Anterior cingulate cortex (tissue), 58 donors: ENCODE results near the gene APOC1.
"Not testable (repeated sequence)": the region's sequence is repeated elsewhere in the genome, so short reads cannot be mapped to it uniquely, and the experiment has no call there.

Experiments
- DNase-seq, 58 donors: peaks; one replicate each; lab custom pipeline; 2025; lab: John Stamatoyannopoulos, UW

Gene APOC1

GRCh38 chr19:44888335-44888734 lies 26.1 kb upstream of the APOC1 start:
- not testable (repeated sequence) for DNase-seq

GRCh38 chr19:44889830-44890365 lies 24.5 kb upstream of the APOC1 start:
- peak in 1 of 58 donors; percentile 7 for DNase-seq

- peak; percentile 97 to 100 (median 100) for DNase-seq
These were observed 23.9 kb upstream of the APOC1 start for GRCh38 chr19:44890366-44891015.

DNA sequence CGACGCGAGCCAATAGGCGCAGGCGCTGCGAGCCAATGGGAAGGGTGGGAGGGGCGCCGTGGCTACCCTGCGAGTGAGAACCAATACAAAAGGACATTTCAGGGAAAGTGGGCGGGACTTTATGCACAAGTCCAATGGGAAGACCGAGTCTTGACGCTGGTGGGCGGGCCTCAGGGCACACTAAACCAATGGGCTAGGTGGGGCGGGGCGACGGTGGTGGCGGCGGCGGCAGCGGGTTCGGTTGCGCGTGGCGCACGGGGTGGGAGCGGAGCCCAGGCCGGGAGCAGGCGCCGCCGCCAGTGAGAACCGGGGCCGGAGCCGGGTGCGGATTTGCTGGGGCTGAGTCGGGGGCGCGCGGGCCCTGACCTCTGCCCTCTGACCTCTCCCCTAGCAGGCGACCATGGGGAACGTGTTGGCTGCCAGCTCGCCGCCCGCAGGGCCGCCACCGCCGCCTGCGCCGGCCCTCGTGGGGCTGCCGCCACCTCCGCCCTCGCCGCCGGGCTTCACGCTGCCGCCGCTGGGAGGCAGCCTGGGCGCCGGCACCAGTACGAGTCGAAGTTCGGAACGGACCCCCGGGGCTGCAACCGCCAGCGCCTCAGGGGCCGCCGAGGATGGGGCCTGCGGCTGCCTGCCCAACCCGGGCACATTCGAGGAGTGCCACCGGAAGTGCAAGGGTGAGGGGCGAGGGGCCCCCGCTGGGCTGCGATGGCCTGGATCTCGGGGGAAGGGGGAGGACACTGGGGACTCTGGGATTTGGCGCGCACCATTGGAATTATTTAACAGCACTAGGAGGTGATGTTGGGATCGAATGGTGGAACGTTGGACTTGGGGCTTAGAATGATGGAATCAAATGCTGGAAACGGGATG lies 23.2 kb upstream of the APOC1 start, which contains the start of gene TOMM40:
TOMM40 (plus strand) TSS at position 239 of the 867 bp plus-strand sequence; CDS start at position 401, 162 bp downstream.
- DNase-seq, result peak in 4 of 58 donors; percentile 44 to 100 (median 99)

DNA sequence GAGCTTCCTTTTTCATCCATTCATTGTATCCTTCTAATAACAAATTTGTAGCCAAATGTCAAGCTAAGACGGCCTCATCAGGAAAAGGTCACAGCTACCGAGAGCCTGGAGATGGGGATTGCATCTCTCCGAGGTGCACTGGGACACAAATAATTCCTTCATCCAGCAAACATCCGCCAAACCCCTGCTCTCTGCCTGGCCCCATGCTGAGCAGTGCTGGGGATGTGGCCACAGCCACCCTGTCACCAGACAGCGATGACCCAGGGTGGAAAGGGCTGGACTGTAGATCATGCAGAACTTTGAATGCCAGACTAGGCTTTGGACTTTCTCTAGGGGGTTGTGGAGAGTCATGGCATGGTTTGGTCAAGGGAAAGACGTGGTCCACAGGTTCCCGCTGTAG lies 21.5 kb upstream of the APOC1 start:
- DNase-seq, result no peak

- no peak for DNase-seq
These were observed 20.9 kb upstream of the APOC1 start for GRCh38 chr19:44893332-44894051.

GRCh38 chr19:44894052-44894400 lies 20.4 kb upstream of the APOC1 start:
- DNase-seq, result no peak

- DNase-seq, result no peak
These were observed 19.5 kb upstream of the APOC1 start for GRCh38 chr19:44894946-44895345.

- DNase-seq, result no peak
These were observed 16.6 kb upstream of the APOC1 start for GRCh38 chr19:44897835-44898234.

- no peak for DNase-seq
These were observed 13.8 kb upstream of the APOC1 start for GRCh38 chr19:44900328-44901244.

DNA sequence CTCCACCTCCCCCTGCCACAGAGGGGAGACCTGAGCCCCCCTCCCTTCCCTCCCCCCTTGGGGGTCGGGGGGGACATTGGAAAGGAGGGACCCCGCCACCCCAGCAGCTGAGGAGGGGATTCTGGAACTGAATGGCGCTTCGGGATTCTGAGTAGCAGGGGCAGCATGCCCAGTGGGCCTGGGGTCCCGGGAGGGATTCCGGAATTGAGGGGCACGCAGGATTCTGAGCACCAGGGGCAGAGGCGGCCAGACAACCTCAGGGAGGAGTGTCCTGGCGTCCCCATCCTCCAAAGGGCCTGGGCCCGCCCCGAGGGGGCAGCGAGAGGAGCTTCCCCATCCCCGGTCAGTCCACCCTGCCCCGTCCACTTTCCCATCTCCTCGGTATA lies 11.2 kb upstream of the APOC1 start:
- no peak for DNase-seq

GRCh38 chr19:44903602-44904425 lies 10.6 kb upstream of the APOC1 start:
- DNase-seq, result peak in 56 of 58 donors; percentile 3 to 88 (median 58)

GRCh38 chr19:44904426-44904994 lies 9.9 kb upstream of the APOC1 start:
- DNase-seq, result no peak

- DNase-seq, result peak in 48 of 58 donors; percentile 6 to 77 (median 48)
These were observed 8.8 kb upstream of the APOC1 start, which contains the start of gene APOE for GRCh38 chr19:44905437-44906160. Gene APOE (plus strand): TSS chr19:44905796. CDS start chr19:44906625, 829 bp downstream.

- no peak for DNase-seq
These were observed 6.8 kb upstream of the APOC1 start for GRCh38 chr19:44907613-44908012.

GRCh38 chr19:44908074-44908835 lies 6.2 kb upstream of the APOC1 start:
- DNase-seq, result no peak

DNA sequence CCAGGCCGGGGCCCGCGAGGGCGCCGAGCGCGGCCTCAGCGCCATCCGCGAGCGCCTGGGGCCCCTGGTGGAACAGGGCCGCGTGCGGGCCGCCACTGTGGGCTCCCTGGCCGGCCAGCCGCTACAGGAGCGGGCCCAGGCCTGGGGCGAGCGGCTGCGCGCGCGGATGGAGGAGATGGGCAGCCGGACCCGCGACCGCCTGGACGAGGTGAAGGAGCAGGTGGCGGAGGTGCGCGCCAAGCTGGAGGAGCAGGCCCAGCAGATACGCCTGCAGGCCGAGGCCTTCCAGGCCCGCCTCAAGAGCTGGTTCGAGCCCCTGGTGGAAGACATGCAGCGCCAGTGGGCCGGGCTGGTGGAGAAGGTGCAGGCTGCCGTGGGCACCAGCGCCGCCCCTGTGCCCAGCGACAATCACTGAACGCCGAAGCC lies 5.6 kb upstream of the APOC1 start:
- peak in 1 of 58 donors; percentile 5 for DNase-seq
